HuH-7 (cell line): ENCODE data around the gene TEX54.

ENCODE experiments used
- DNase-seq: peaks from one replicate; pipeline ENCODE4 v3.0.0; 2011; ENCODE audit warnings: low spot score

TEX54 gene

DNA sequence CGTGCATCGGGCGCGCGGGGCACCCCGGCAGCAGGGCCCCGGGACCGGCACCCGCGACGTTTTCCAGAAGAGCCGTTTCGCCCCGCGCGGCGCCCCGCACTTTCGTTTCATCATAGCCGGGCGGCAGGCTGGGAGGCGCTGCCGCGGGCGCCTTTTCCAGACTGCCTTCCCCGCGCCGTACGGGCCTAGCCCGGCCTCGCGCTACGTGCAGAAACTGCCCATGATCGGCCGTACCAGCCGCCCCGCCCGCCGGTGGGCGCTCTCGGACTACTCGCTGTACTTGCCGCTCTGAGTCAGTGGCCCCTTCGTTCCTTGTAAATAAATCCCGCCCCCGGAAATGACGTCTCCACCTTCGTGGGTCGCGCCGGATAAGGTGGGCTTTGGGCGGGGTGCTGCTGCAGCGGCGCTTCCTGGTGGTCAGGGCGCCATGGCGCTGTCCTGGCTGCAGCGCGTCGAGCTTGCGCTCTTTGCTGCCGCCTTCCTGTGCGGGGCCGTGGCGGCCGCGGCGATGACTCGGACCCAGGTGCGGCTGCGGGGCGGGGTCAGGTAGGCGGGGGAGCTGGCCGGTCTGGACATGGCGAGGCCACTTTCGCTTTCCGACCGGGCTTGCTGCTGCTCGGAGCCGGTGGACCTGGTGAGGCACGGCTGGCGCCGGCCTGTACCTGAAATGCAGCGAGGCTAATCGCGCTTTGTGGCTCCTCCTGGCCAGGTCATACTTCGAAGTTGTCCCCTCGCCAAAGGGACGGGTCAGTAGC lies 45.5 kb downstream of the TEX54 start, which contains the start of gene TMEM179B:
TSS of gene TMEM179B (plus strand) at position 398 of the 755 bp plus-strand sequence. CDS start at position 428, 30 bp downstream.
- peak; percentile 94 for DNase-seq

GRCh38 chr11:62786318-62787004 lies 46.2 kb downstream of the TEX54 start:
- DNase-seq: peak; percentile 92

GRCh38 chr11:62782753-62783152 lies 49.9 kb downstream of the TEX54 start:
- DNase-seq: no peak
